Measurements from ENCODE around the gene LAMA2. TPM values are rescaled to one million over a fixed set of nuclear protein-coding genes. Genes with fewer than 3 reads are reported as not detected.

The LAMA2 gene
- total and polyA plus RNA-seq, 2 of the 13 experiments (the other 11 are each of a cell fraction or from before 2014, with no cell fraction given) = 0.11 to 0.28 TPM

GRCh38 chr6:129516005-129516404 lies 633.1 kb downstream of the LAMA2 start:
- ChIA-PET POLR2A (no interaction called here), CTCF (ENCODE audit: low intra/inter-chr PET ratio, low total read pairs) (no interaction called here)
- no peaks in the 10 kb centered on the region for H3K36me3 ChIP-seq (replicated peaks in 1 of 2; ENCODE audit: control insufficient read depth in 1 of 2, insufficient read depth in 2 of 2, low read length in 2 of 2)
- FAIRE-seq (no peak), DNase-seq (ENCODE audit: low spot score) (no peak), ATAC-seq (no peak)
- no TSS peak for BruUV-seq (replicated peaks)
- intact Hi-C loops (cut with micrococcal nuclease; ENCODE audit: unreplicated experiment) = no loop called here
- H3K4me3 ChIP-seq (replicated peaks in 1 of 3; ENCODE audit: insufficient read depth in 1 of 3, low read depth in 2 of 3, low read length in 3 of 3) = no peak overlapping the region
- in situ Hi-C loops (cut with HindIII; ENCODE audit: extremely low pct_ligation_motif_present, low pct_unique_long_range_greater_than_20kb) = no loop called here
- H2AFZ ChIP-seq (ENCODE audit: low read length) = no peak overlapping the region
- no peaks in the 10 kb centered on the region for H3K79me2 ChIP-seq (ENCODE audit: insufficient read depth, low read length)
- H3K27me3 ChIP-seq (ENCODE audit: control insufficient read depth in 1 of 2, insufficient read depth in 2 of 2, low read length in 2 of 2) = no peaks in the 10 kb centered on the region
- H4K20me1 ChIP-seq (ENCODE audit: insufficient read depth, low read length) = no peaks in the 10 kb centered on the region
- no peak overlapping the region for H3K27ac ChIP-seq (ENCODE audit: extremely low read length, insufficient read depth, low read length)
- H3K4me2 ChIP-seq (ENCODE audit: low read depth, low read length) = no peak overlapping the region
- 96% methylated on average over 3 of the region's 3 CpGs for WGBS (ENCODE audit: low lambda C conversion rate)
- no peaks in the 10 kb centered on the region for H3K9me3 ChIP-seq (ENCODE audit: low read length)
- H3K9ac ChIP-seq (ENCODE audit: insufficient read depth, low read depth, low read length) = no peak overlapping the region
- no peaks in the 10 kb centered on the region for H3K4me1 ChIP-seq (ENCODE audit: insufficient read depth, low read length)
- no peak for TF ChIP-seq ZNF672 (CRISPR knock-in tag; IDR thresholded peaks at IDR 0.05)
- TF ChIP-seq TMF1 (CRISPR knock-in tag; IDR thresholded peaks at IDR 0.05; ENCODE audit: low read depth) = no peak
- TF ChIP-seq, protein P1, sequence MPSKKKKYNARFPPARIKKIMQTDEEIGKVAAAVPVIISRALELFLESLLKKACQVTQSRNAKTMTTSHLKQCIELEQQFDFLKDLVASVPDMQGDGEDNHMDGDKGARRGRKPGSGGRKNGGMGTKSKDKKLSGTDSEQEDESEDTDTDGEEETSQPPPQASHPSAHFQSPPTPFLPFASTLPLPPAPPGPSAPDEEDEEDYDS (CRISPR knock-in tag; IDR thresholded peaks at IDR 0.05) = no peak
- TF ChIP-seq NR1H2 (CRISPR knock-in tag; IDR thresholded peaks at IDR 0.05; ENCODE audit: borderline replicate concordance, low read depth) = no peak
- TF ChIP-seq, protein P2, sequence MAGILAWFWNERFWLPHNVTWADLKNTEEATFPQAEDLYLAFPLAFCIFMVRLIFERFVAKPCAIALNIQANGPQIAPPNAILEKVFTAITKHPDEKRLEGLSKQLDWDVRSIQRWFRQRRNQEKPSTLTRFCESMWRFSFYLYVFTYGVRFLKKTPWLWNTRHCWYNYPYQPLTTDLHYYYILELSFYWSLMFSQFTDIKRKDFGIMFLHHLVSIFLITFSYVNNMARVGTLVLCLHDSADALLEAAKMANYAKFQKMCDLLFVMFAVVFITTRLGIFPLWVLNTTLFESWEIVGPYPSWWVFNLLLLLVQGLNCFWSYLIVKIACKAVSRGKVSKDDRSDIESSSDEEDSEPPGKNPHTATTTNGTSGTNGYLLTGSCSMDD (CRISPR knock-in tag; IDR thresholded peaks at IDR 0.05) = no peak
- TF ChIP-seq KDM5A (IDR thresholded peaks at IDR 0.05; ENCODE audit: borderline replicate concordance, low read length) = no peak
- TF ChIP-seq ZEB1 (IDR thresholded peaks at IDR 0.05; ENCODE audit: insufficient replicate concordance, low read depth) = no peak
- no peak for TF ChIP-seq FOXO1 (CRISPR knock-in tag; IDR thresholded peaks at IDR 0.05)
- TF ChIP-seq, protein P3, sequence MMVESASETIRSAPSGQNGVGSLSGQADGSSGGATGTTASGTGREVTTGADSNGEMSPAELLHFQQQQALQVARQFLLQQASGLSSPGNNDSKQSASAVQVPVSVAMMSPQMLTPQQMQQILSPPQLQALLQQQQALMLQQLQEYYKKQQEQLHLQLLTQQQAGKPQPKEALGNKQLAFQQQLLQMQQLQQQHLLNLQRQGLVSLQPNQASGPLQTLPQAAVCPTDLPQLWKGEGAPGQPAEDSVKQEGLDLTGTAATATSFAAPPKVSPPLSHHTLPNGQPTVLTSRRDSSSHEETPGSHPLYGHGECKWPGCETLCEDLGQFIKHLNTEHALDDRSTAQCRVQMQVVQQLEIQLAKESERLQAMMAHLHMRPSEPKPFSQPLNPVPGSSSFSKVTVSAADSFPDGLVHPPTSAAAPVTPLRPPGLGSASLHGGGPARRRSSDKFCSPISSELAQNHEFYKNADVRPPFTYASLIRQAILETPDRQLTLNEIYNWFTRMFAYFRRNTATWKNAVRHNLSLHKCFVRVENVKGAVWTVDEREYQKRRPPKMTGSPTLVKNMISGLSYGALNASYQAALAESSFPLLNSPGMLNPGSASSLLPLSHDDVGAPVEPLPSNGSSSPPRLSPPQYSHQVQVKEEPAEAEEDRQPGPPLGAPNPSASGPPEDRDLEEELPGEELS (CRISPR knock-in tag; IDR thresholded peaks at IDR 0.05) = no peak
- TF ChIP-seq SNAI1 (CRISPR knock-in tag; IDR thresholded peaks at IDR 0.05; ENCODE audit: borderline replicate concordance) = no peak
- TF ChIP-seq BCL3 (CRISPR knock-in tag; IDR thresholded peaks at IDR 0.05) = no peak
- TF ChIP-seq REST (IDR thresholded peaks at IDR 0.05; ENCODE audit: borderline replicate concordance in 1 of 2, low read depth in 1 of 2, low read length in 2 of 2) = no peak
- TF ChIP-seq ZNF24 (IDR thresholded peaks at IDR 0.05) = no peak
- TF ChIP-seq NFE2L2 (IDR thresholded peaks at IDR 0.05; ENCODE audit: low read length) = no peak
- TF ChIP-seq PAF1 (CRISPR knock-in tag; IDR thresholded peaks at IDR 0.05) = no peak
- TF ChIP-seq, protein P4, sequence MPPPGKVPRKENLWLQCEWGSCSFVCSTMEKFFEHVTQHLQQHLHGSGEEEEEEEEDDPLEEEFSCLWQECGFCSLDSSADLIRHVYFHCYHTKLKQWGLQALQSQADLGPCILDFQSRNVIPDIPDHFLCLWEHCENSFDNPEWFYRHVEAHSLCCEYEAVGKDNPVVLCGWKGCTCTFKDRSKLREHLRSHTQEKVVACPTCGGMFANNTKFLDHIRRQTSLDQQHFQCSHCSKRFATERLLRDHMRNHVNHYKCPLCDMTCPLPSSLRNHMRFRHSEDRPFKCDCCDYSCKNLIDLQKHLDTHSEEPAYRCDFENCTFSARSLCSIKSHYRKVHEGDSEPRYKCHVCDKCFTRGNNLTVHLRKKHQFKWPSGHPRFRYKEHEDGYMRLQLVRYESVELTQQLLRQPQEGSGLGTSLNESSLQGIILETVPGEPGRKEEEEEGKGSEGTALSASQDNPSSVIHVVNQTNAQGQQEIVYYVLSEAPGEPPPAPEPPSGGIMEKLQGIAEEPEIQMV (CRISPR knock-in tag; IDR thresholded peaks at IDR 0.05; ENCODE audit: low read depth) = no peak

Measured in HepG2 (cell line).